Middle frontal gyrus (tissue), 1 donor: ENCODE measurements around the gene SUGCT.

ENCODE experiments used
- DNase-seq: peaks from one replicate; pipeline ENCODE4 v3.0.0-alpha.2; 2015; ENCODE audit warnings: low spot score; ENCODE audit errors: extremely low spot score

SUGCT gene

GRCh38 chr7:40763319-40764287 is 628.8 kb downstream of the SUGCT start:
- no peak for DNase-seq

- no peak for DNase-seq
Measured at GRCh38 chr7:40765639-40766038, 630.8 kb downstream of the SUGCT start.

GRCh38 chr7:40772096-40772495 is 637.3 kb downstream of the SUGCT start:
- DNase-seq: no peak

- DNase-seq: no peak
Measured at GRCh38 chr7:40773656-40774055, 638.9 kb downstream of the SUGCT start.

GRCh38 chr7:40775877-40776276 is 641.1 kb downstream of the SUGCT start:
- DNase-seq: no peak

- no peak for DNase-seq
Measured at GRCh38 chr7:40777730-40778312, 643.0 kb downstream of the SUGCT start.

- DNase-seq: no peak
Measured at GRCh38 chr7:40780460-40780859, 645.7 kb downstream of the SUGCT start.

- DNase-seq: no peak
Measured at GRCh38 chr7:40782836-40783235, 648.0 kb downstream of the SUGCT start.

- no peak for DNase-seq
Measured at GRCh38 chr7:40784176-40784575, 649.4 kb downstream of the SUGCT start.

GRCh38 chr7:40786909-40787308 is 652.1 kb downstream of the SUGCT start:
- no peak for DNase-seq

GRCh38 chr7:40793132-40793531 is 658.3 kb downstream of the SUGCT start:
- no peak for DNase-seq

GRCh38 chr7:40795607-40796006 is 660.8 kb downstream of the SUGCT start:
- no peak for DNase-seq

- no peak for DNase-seq
Measured at GRCh38 chr7:40796723-40797122, 661.9 kb downstream of the SUGCT start.

GRCh38 chr7:40798613-40799012 is 663.8 kb downstream of the SUGCT start:
- no peak for DNase-seq

GRCh38 chr7:40799493-40800403 is 664.9 kb downstream of the SUGCT start:
- no peak for DNase-seq

GRCh38 chr7:40800771-40801170 is 666.0 kb downstream of the SUGCT start:
- DNase-seq: no peak

- DNase-seq: no peak
Measured at GRCh38 chr7:40802497-40802896, 667.7 kb downstream of the SUGCT start.

- DNase-seq: no peak
Measured at GRCh38 chr7:40804477-40805215, 669.8 kb downstream of the SUGCT start.

GRCh38 chr7:40805361-40805760 is 670.6 kb downstream of the SUGCT start:
- DNase-seq: no peak

- no peak for DNase-seq
Measured at GRCh38 chr7:40808378-40808942, 673.7 kb downstream of the SUGCT start.

- no peak for DNase-seq
Measured at GRCh38 chr7:40810274-40810673, 675.5 kb downstream of the SUGCT start.
